Measurements from ENCODE around the gene CCR5AS.

The CCR5AS gene

DNA sequence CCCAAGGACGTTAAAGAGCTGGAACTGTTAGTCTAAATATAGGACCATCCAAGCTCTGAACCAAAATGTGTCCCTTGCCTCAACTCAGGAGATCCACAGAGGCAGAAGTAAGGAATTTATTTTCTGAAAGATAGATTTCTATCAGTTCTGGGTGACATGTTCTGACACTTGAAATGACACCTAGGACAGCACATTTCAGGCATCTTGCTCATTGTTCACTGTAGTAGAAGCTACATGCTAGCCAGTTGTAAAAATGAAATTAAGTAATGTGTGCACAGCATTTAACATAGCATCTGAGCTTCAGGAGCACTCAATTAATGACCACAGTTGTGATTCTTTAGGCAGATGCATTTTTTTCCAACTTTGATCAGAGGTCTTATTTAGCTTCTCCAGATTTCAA, 52.4 kb downstream of the CCR5AS start:
- DNase-seq = no peak
- no peaks in the 10 kb centered on the region for H3K9me3 ChIP-seq
- H3K36me3 ChIP-seq = no peaks in the 10 kb centered on the region
- H3K4me3 ChIP-seq = no peak overlapping the region
- 43 to 44% methylated on average over 1 of the region's 1 CpG for WGBS, 2 donors
- no peak overlapping the region for H3K27ac ChIP-seq
- intact Hi-C loops (cut with DNase I) = no loop called here
- H3K4me1 ChIP-seq = no peaks in the 10 kb centered on the region
- peaks cover 0 to 6% (median 0%) of the 10 kb centered on the region in 3 donors for H3K27me3 ChIP-seq
- TF ChIP-seq POLR2A (IDR thresholded peaks at IDR 0.05) (no peak), POLR2AphosphoS5 (IDR thresholded peaks at IDR 0.05) (no peak), EP300 (IDR thresholded peaks at IDR 0.05) (no peak)
- TF ChIP-seq, protein P1, sequence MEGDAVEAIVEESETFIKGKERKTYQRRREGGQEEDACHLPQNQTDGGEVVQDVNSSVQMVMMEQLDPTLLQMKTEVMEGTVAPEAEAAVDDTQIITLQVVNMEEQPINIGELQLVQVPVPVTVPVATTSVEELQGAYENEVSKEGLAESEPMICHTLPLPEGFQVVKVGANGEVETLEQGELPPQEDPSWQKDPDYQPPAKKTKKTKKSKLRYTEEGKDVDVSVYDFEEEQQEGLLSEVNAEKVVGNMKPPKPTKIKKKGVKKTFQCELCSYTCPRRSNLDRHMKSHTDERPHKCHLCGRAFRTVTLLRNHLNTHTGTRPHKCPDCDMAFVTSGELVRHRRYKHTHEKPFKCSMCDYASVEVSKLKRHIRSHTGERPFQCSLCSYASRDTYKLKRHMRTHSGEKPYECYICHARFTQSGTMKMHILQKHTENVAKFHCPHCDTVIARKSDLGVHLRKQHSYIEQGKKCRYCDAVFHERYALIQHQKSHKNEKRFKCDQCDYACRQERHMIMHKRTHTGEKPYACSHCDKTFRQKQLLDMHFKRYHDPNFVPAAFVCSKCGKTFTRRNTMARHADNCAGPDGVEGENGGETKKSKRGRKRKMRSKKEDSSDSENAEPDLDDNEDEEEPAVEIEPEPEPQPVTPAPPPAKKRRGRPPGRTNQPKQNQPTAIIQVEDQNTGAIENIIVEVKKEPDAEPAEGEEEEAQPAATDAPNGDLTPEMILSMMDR (IDR thresholded peaks at IDR 0.05) = no peak

DNA sequence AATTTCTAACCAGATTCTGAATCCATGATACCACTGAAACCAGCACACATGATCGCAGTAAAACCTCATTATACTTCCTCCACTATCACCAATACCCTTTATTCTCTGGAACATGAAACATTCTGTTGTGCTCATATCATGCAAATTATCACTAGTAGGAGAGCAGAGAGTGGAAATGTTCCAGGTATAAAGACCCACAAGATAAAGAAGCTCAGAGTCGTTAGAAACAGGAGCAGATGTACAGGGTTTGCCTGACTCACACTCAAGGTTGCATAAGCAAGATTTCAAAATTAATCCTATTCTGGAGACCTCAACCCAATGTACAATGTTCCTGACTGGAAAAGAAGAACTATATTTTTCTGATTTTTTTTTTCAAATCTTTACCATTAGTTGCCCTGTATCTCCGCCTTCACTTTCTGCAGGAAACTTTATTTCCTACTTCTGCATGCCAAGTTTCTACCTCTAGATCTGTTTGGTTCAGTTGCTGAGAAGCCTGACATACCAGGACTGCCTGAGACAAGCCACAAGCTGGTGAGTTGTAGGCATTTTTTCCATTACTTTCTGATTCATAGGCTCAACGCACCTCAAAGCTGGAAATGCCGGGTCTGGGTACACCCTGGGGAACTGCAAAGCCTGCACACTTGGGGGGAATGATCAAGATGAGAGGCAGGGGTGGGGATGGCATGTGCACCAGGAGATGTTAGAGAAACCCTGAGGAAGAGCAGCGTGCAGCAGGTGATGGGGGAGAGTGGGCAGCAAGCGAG, 53.0 kb downstream of the CCR5AS start, which contains the start of gene CCR2:
Gene CCR2, plus strand, starts transcription at position 465 of the 764 bp plus-strand sequence. CDS start 3,417 bp downstream, outside the sequence.
- H3K27ac ChIP-seq = no peak within 1 kb of the TSS
- WGBS, 2 donors = 62 to 79% methylated on average over 7 of the region's 7 CpGs
- H3K4me3 ChIP-seq = no peak within 1 kb of the TSS
- H3K36me3 ChIP-seq = no peaks in the 10 kb centered on the region
- intact Hi-C loops (cut with DNase I) = no loop called here
- no peak for TF ChIP-seq POLR2A (IDR thresholded peaks at IDR 0.05)
- no peak for TF ChIP-seq EP300 (IDR thresholded peaks at IDR 0.05)
- TF ChIP-seq, protein P1 (IDR thresholded peaks at IDR 0.05) = no peak
- H3K9me3 ChIP-seq = no peaks in the 10 kb centered on the region
- H3K27me3 ChIP-seq = peaks cover 0 to 6% (median 0%) of the 10 kb centered on the region in 3 donors
- DNase-seq = no peak
- no peaks in the 10 kb centered on the region for H3K4me1 ChIP-seq

DNA sequence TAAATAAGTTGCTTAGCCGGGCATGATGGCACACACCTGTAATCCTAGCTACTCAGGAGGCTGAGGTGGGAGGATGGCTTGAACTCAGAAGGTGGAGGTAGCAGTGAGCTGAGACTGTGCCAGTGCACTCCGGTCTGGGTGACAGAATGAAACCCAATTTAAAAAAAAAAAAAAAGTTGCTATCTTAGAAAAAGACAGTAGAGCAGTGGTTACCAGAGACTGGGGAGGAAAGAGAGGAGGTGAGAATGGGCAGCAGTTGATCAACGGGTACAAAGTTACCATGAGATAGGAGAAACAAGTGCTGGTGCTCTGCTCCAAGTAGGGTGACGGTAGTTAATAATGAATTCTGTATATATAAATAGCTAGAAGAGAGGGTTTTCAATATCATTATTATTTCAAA, 53.8 kb downstream of the CCR5AS start:
- H3K27ac ChIP-seq = no peak overlapping the region
- no peak for DNase-seq
- H3K4me3 ChIP-seq = no peak overlapping the region
- TF ChIP-seq POLR2AphosphoS5 (IDR thresholded peaks at IDR 0.05) = no peak
- TF ChIP-seq, protein P1 (IDR thresholded peaks at IDR 0.05) = no peak
- no peak for TF ChIP-seq EP300 (IDR thresholded peaks at IDR 0.05)
- no peak for TF ChIP-seq POLR2A (IDR thresholded peaks at IDR 0.05)
- 84% methylated on average over 4 of the region's 4 CpGs for WGBS, 2 donors
- peaks cover 0 to 6% (median 0%) of the 10 kb centered on the region in 3 donors for H3K27me3 ChIP-seq
- intact Hi-C loops (cut with DNase I) = no loop called here
- H3K9me3 ChIP-seq = no peaks in the 10 kb centered on the region
- no peaks in the 10 kb centered on the region for H3K4me1 ChIP-seq
- no peaks in the 10 kb centered on the region for H3K36me3 ChIP-seq

DNA sequence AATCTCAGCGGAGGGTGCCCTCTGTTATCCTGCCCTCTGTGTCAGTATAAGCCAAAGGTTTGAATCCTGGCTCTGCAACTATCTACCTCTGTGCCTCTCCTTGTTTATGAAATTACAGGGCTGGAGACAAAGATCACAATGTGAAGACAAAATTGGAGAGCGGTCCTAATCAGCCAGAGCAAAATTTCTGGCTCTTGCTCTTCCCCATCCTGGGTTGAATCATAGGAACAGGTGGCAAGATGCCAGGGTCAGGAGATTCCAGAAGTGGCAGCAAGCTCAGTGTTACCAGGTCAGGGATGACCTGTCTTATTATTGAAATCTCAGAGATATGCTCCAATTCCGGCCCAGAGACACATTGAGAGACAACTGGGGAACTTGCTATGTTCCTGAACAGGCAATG, 55.2 kb downstream of the CCR5AS start:
- WGBS, 2 donors = 94% methylated on average over 3 of the region's 3 CpGs
- H3K4me1 ChIP-seq = no peaks in the 10 kb centered on the region
- no peaks in the 10 kb centered on the region for H3K36me3 ChIP-seq
- no peak for DNase-seq
- H3K27ac ChIP-seq = no peak overlapping the region
- no peaks in the 10 kb centered on the region for H3K9me3 ChIP-seq
- H3K27me3 ChIP-seq = peaks cover 0 to 6% (median 0%) of the 10 kb centered on the region in 3 donors
- intact Hi-C loops (cut with DNase I) = no loop called here
- TF ChIP-seq POLR2AphosphoS5 (IDR thresholded peaks at IDR 0.05) = no peak
- TF ChIP-seq, protein P1 (IDR thresholded peaks at IDR 0.05) = no peak
- no peak for TF ChIP-seq EP300 (IDR thresholded peaks at IDR 0.05)
- TF ChIP-seq POLR2A (IDR thresholded peaks at IDR 0.05) = no peak
- no peak overlapping the region for H3K4me3 ChIP-seq

DNA sequence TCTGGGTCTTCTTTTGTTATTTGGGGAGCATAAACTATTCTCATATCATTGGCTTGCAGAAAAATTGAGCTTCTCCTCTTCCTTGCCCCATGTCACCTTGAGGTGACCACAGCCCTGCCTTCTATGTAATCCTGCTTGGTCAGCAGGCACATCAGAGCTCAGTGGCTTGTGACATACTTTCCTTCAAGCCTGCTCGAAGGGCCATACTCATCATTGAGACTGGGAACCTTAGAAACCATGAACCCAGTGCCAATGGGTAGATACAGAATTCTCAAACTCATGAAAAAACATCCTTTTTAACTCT, 56.7 kb downstream of the CCR5AS start:
- TF ChIP-seq, protein P1 (IDR thresholded peaks at IDR 0.05) = no peak
- TF ChIP-seq POLR2AphosphoS5 (IDR thresholded peaks at IDR 0.05) (no peak), POLR2A (IDR thresholded peaks at IDR 0.05) (no peak), EP300 (IDR thresholded peaks at IDR 0.05) (no peak)
- H3K36me3 ChIP-seq = no peaks in the 10 kb centered on the region
- DNase-seq = no peak
- peaks cover 0 to 6% (median 0%) of the 10 kb centered on the region in 3 donors for H3K27me3 ChIP-seq
- WGBS, 2 donors = 62 to 79% methylated on average over 1 of the region's 1 CpG
- no peaks in the 10 kb centered on the region for H3K4me1 ChIP-seq
- H3K9me3 ChIP-seq = no peaks in the 10 kb centered on the region
- no peak overlapping the region for H3K27ac ChIP-seq
- intact Hi-C loops (cut with DNase I) = no loop called here
- no peak overlapping the region for H3K4me3 ChIP-seq
